Body of pancreas (tissue), 4 donors: ENCODE results near the gene ST6GALNAC3.

Experiments used
- CTCF ChIP-seq, 7 experiments: fragments of 450-650 bp in 4 of 7; fragments of 200-600 bp in 3 of 7; sonication (generic) in 3 of 7; IDR thresholded peaks; one replicate each; pipeline ENCODE4 v1.5.1; 2016 to 2019; ENCODE audit warnings: antibody characterized with exemption in 7 of 7
- POLR2A ChIP-seq, 3 donors: fragments of 450-650 bp; IDR thresholded peaks; one replicate each; pipeline ENCODE4 v1.6.1; 2016; ENCODE audit warnings: antibody characterized with exemption in 3 of 3, mild to moderate bottlenecking in 2 of 3

GRCh38 chr1:76503736-76504135 lies 429.2 kb downstream of the ST6GALNAC3 start:
- TF ChIP-seq CTCF (IDR thresholded peaks at IDR 0.05) (no peak), POLR2A (IDR thresholded peaks at IDR 0.05) (no peak)
